Glomerular visceral epithelial cell (primary cell): Measurements from ENCODE around the gene UPP1.

ENCODE experiments used
- DNase-seq: peaks from one replicate; pipeline ENCODE4 v3.0.0-alpha.2; 2016; ENCODE audit errors: extremely low spot score

Gene UPP1

GRCh38 chr7:48085942-48086341 is 3.1 kb upstream of the UPP1 start:
- DNase-seq: no peak

- no peak for DNase-seq
Observed at GRCh38 chr7:48087349-48087748, 1.7 kb upstream of the UPP1 start.

- peak; percentile 98 for DNase-seq
Observed at GRCh38 chr7:48088559-48089045, 463 bp upstream of the UPP1 start.

GRCh38 chr7:48090095-48090805 is 1.2 kb downstream of the UPP1 start:
- peak; percentile 47 for DNase-seq

GRCh38 chr7:48091506-48092433 is 2.7 kb downstream of the UPP1 start:
- no peak for DNase-seq

- DNase-seq: no peak
Observed at GRCh38 chr7:48094861-48095293, 5.8 kb downstream of the UPP1 start.

GRCh38 chr7:48096273-48096672 is 7.2 kb downstream of the UPP1 start:
- DNase-seq: no peak

GRCh38 chr7:48097521-48098231 is 8.6 kb downstream of the UPP1 start:
- no peak for DNase-seq

- DNase-seq: no peak
Observed at GRCh38 chr7:48098846-48099245, 9.8 kb downstream of the UPP1 start.

- DNase-seq: no peak
Observed at GRCh38 chr7:48099781-48100180, 10.7 kb downstream of the UPP1 start.

GRCh38 chr7:48101352-48101751 is 12.3 kb downstream of the UPP1 start:
- no peak for DNase-seq

- no peak for DNase-seq
Observed at GRCh38 chr7:48101968-48102367, 12.9 kb downstream of the UPP1 start.

- DNase-seq: no peak
Observed at GRCh38 chr7:48102530-48102929, 13.5 kb downstream of the UPP1 start.

GRCh38 chr7:48105045-48105444 is 16.0 kb downstream of the UPP1 start:
- no peak for DNase-seq

GRCh38 chr7:48106906-48107659 is 18.0 kb downstream of the UPP1 start:
- DNase-seq: no peak

- DNase-seq: no peak
Observed at GRCh38 chr7:48107926-48108472, 18.9 kb downstream of the UPP1 start.

- no peak for DNase-seq
Observed at GRCh38 chr7:48108959-48109847, 20.1 kb downstream of the UPP1 start.

GRCh38 chr7:48109848-48110663 is 21.0 kb downstream of the UPP1 start:
- peak; percentile 63 for DNase-seq

- no peak for DNase-seq
Observed at GRCh38 chr7:48110868-48111267, 21.8 kb downstream of the UPP1 start.
